GM12878 (cell line): Measurements from ENCODE around the gene RAPSN. TPM values are rescaled to one million over a fixed set of nuclear protein-coding genes. Genes with fewer than 3 reads are reported as not detected.

Experiments used
- ATAC-seq: fragments of 200-7000 bp; cut with Tn5 transposase; 3 replicates; pipeline ENCODE4 v1.9.1; 2020; ENCODE audit warnings: mild to moderate bottlenecking, moderate library complexity
- BruUV-seq: library from RNA; stranded (reverse); fragments of 400-500 nt; replicated peaks from 2 replicates; lab custom pipeline; 2021; lab: Mats Ljungman, UMichigan
- CTCF ChIA-PET: fragments of 300-600 bp; sonication (Branson Sonifier 250); formaldehyde crosslinking; extraction: SDS; loops from one replicate; lab custom pipeline; 2021; ENCODE audit warnings: inconsistent platforms; lab: Yijun Ruan, JAX
- POLR2A ChIA-PET: fragments of 350-600 bp; formaldehyde crosslinking; extraction: SDS; loops from one replicate; lab custom pipeline; 2021; ENCODE audit warnings: inconsistent platforms; lab: Charles Lee
- RAD21 ChIA-PET: fragments of 300-600 bp; sonication (Branson Sonifier 250); formaldehyde crosslinking; loops from one replicate; lab custom pipeline; 2023; ENCODE audit warnings: antibody characterized with exemption; ENCODE audit not compliant: unreplicated experiment; lab: Charles Lee
- SMC1A ChIA-PET: fragments of 300-600 bp; sonication (Branson Sonifier 250); formaldehyde crosslinking; loops from one replicate; lab custom pipeline; 2023; ENCODE audit not compliant: unreplicated experiment, uncharacterized antibody; lab: Charles Lee
- DNase-seq: peaks from one replicate; pipeline ENCODE4 v3.0.0-alpha.2; 2011; ENCODE audit warnings: low read depth, low spot score
- FAIRE-seq: peaks from 3 replicates; lab custom pipeline; 2011; peaks lifted over from hg19 to GRCh38; lab: Jason Lieb, UNC
- H2AFZ ChIP-seq: 2 replicates; pipeline ENCODE4 v1.6.0; 2011; ENCODE audit warnings: low read depth, low read length, control low read depth; ENCODE audit not compliant: control insufficient read depth
- H3K27ac ChIP-seq: 2 replicates; pipeline ENCODE4 v1.5.1; 2011; ENCODE audit warnings: control low read depth; ENCODE audit not compliant: control insufficient read depth, insufficient read depth
- H3K27me3 ChIP-seq, 2 experiments: replicated peaks in 1 of 2; 2 replicates each; pipeline versions ENCODE4 v1.6.0 to v1.6.1; 2011; ENCODE audit warnings: low read length in 1 of 2; ENCODE audit not compliant: control insufficient read depth in 2 of 2, insufficient read depth in 2 of 2
- H3K36me3 ChIP-seq, 2 experiments: 2 replicates each; pipeline ENCODE4 v1.5.1; 2011; ENCODE audit warnings: low read length in 1 of 2; ENCODE audit not compliant: control insufficient read depth in 2 of 2, insufficient read depth in 2 of 2
- H3K4me1 ChIP-seq: 2 replicates; pipeline ENCODE4 v1.6.1; 2011; ENCODE audit warnings: mild to moderate bottlenecking, low read length, moderate library complexity, mixed read lengths; ENCODE audit not compliant: control insufficient read depth, insufficient read depth
- H3K4me2 ChIP-seq: 2 replicates; pipeline ENCODE4 v1.6.0; 2011; ENCODE audit warnings: control low read depth; ENCODE audit not compliant: control insufficient read depth, insufficient read depth
- H3K4me3 ChIP-seq: fragments of 200-600 bp; sonication (generic); 2 replicates; pipeline ENCODE4 v1.5.1; 2016
- H3K79me2 ChIP-seq: 2 replicates; pipeline ENCODE4 v1.6.0; 2011; ENCODE audit warnings: low read length; ENCODE audit not compliant: control insufficient read depth, insufficient read depth
- H3K9ac ChIP-seq: 2 replicates; pipeline ENCODE4 v1.8.0; 2011; ENCODE audit warnings: low read length, control low read depth, mixed read lengths; ENCODE audit not compliant: control insufficient read depth, insufficient read depth
- H3K9me3 ChIP-seq: replicated peaks from 3 replicates; pipeline ENCODE4 v1.5.1; 2011; ENCODE audit warnings: mild to moderate bottlenecking, low read length; ENCODE audit not compliant: control insufficient read depth, insufficient read depth
- H4K20me1 ChIP-seq: 2 replicates; pipeline ENCODE4 v1.6.0; 2011; ENCODE audit not compliant: control insufficient read depth, insufficient read depth
- CHD2 ChIP-seq: IDR thresholded peaks from 2 replicates; pipeline ENCODE4 v1.6.1; 2011; ENCODE audit warnings: low read depth, low read length, improper control_type of control experiment, borderline replicate concordance
- EZH2 ChIP-seq: IDR thresholded peaks from 2 replicates; pipeline ENCODE4 v1.6.1; 2012; ENCODE audit warnings: low read depth, mild to moderate bottlenecking, control low read depth, inconsistent platforms, low read length, borderline replicate concordance; ENCODE audit not compliant: control insufficient read depth
- IRF3 ChIP-seq: fragments of 450-650 bp; IDR thresholded peaks from 2 replicates; pipeline ENCODE4 v1.6.1; 2014; ENCODE audit warnings: mild to moderate bottlenecking
- MLLT1 ChIP-seq: fragments of 450-650 bp; IDR thresholded peaks from 2 replicates; pipeline ENCODE4 v1.6.1; 2016; ENCODE audit warnings: mild to moderate bottlenecking
- POLR2AphosphoS5 ChIP-seq: IDR thresholded peaks from 2 replicates; pipeline ENCODE4 v1.6.1; 2011; ENCODE audit warnings: mild to moderate bottlenecking, low read length, inconsistent platforms
- WGBS: methylation state at CpG from one replicate; pipeline ENCODE4 v1.1.6; 2016; ENCODE audit warnings: low lambda C conversion rate; ENCODE audit not compliant: insufficient replicate concordance, insufficient coverage; ENCODE audit errors: missing lambda C conversion rate; 5-methylcytosine and 5-hydroxymethylcytosine counted together
- in situ Hi-C: fragments of 300-500 bp; cut with MboI; formaldehyde crosslinking; loops from 9 replicates; pipeline ENCODE4 v1.14.3; 2018; ENCODE audit warnings: mixed read lengths
- intact Hi-C: fragments of 100-400 bp; cut with micrococcal nuclease; formaldehyde crosslinking; loops from one replicate; pipeline ENCODE4 v1.14.2; 2022; ENCODE audit not compliant: unreplicated experiment
- polyA plus RNA-seq, 11 experiments: library from polyadenylated mRNA; depleted of rRNA in 4 of 11; unstranded in 6 of 11; stranded (reverse) in 5 of 11; fragments of >200 nt; fragmentation: Nextera tagmentation in 4 of 11; fragmentation: Illumina TruSeq in 1 of 11; extraction: Ambion mirVana in 4 of 11; extraction: Trizol in 1 of 11; gene quantifications; 1 replicate in 1 of 11; 2 replicates in 10 of 11; pipeline versions ENCODE4 v1.2.1 to v1.2.3, GENCODE V29; 2011 to 2016; ENCODE audit warnings: inconsistent platforms in 2 of 11, missing spikeins in 2 of 11, low read depth in 1 of 11
- total RNA-seq, 4 experiments: library from RNA; depleted of rRNA in 3 of 4; stranded (reverse); fragments of >200 nt in 3 of 4; fragmentation: Illumina TruSeq in 1 of 4; extraction: Trizol in 1 of 4; gene quantifications; 2 replicates each; pipeline versions ENCODE4 v1.2.1 to v1.2.3, GENCODE V29; 2013 to 2021

The RAPSN gene
- total and polyA plus RNA-seq, 10 of the 15 experiments (the other 5 are each of a cell fraction or from before 2014, with no cell fraction given) = 0.08 to 0.23 (median 0.14) TPM; not detected in 6

- Histone ChIP-seq H3K27me3 (no peaks in the 10 kb centered on the region), H3K9me3 (no peaks in the 10 kb centered on the region), H4K20me1 (no peaks in the 10 kb centered on the region), H3K79me2 (no peaks in the 10 kb centered on the region; the same call in 1 of the 2 replicates), H3K4me2 (no peak overlapping the region), H3K9ac (no peak overlapping the region), H3K27ac (no peak overlapping the region), H3K4me3 (no peak overlapping the region), H3K4me1 (peaks cover 55% of the 10 kb centered on the region), H3K36me3 (no peaks in the 10 kb centered on the region; a peak in 1 of 4 replicates), H2AFZ (no peak overlapping the region)
- no TSS peak for BruUV-seq
- ChIA-PET RAD21 (no interaction called here), CTCF (interaction anchor here (8.1 kb wide), 1 partner anchor 23 kb away, joined by 73 read pairs; no protein-coding TSS in a partner anchor), SMC1A (interaction anchor here (1.1 to 1.5 kb wide), 2 partner anchors 22 to 358 kb away, joined by 3 to 6 read pairs; no protein-coding TSS in a partner anchor), POLR2A (interaction anchor here (0.7 to 6.8 kb wide), 2 partner anchors 18 to 213 kb away, joined by 4 to 57 read pairs; partner anchors contain the start of gene SPI1)
- 100% methylated on average over 3 of the region's 3 CpGs for WGBS
- FAIRE-seq (no peak), DNase-seq (no peak), ATAC-seq (no peak)
- in situ Hi-C loops = no loop called here
- TF ChIP-seq EZH2 (no peak), CHD2 (no peak), IRF3 (no peak), POLR2AphosphoS5 (no peak), MLLT1 (no peak)
- intact Hi-C loops = no loop called here
Observed at GRCh38 chr11:47396049-47396320, 53.0 kb downstream of the RAPSN start.
